Esophagus squamous epithelium (tissue), 4 donors: ENCODE data around the gene TPD52L2.

Experiments used
- POLR2A ChIP-seq, 4 donors: fragments of 450-650 bp; IDR thresholded peaks; one replicate each; pipeline ENCODE4 v1.6.1; 2017; ENCODE audit warnings: antibody characterized with exemption in 4 of 4, mild to moderate bottlenecking in 4 of 4, moderate library complexity in 3 of 4
- TF ChIP-seq, protein P1 (sequence below), 6 experiments: fragments of 450-650 bp in 4 of 6; fragments of 200-600 bp in 2 of 6; sonication (generic) in 2 of 6; IDR thresholded peaks; one replicate each; pipeline ENCODE4 v1.5.1; 2016 to 2019; ENCODE audit warnings: antibody characterized with exemption in 6 of 6, mild to moderate bottlenecking in 4 of 6, moderate library complexity in 4 of 6

- TF ChIP-seq, protein P1, sequence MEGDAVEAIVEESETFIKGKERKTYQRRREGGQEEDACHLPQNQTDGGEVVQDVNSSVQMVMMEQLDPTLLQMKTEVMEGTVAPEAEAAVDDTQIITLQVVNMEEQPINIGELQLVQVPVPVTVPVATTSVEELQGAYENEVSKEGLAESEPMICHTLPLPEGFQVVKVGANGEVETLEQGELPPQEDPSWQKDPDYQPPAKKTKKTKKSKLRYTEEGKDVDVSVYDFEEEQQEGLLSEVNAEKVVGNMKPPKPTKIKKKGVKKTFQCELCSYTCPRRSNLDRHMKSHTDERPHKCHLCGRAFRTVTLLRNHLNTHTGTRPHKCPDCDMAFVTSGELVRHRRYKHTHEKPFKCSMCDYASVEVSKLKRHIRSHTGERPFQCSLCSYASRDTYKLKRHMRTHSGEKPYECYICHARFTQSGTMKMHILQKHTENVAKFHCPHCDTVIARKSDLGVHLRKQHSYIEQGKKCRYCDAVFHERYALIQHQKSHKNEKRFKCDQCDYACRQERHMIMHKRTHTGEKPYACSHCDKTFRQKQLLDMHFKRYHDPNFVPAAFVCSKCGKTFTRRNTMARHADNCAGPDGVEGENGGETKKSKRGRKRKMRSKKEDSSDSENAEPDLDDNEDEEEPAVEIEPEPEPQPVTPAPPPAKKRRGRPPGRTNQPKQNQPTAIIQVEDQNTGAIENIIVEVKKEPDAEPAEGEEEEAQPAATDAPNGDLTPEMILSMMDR (IDR thresholded peaks at IDR 0.05): no peak
- TF ChIP-seq POLR2A (IDR thresholded peaks at IDR 0.05): no peak
These were observed 18.1 kb downstream of the TPD52L2 start for GRCh38 chr20:63883201-63883593.
